Adipocyte (in vitro differentiated cells): ENCODE results near the gene ZBTB44.

Experiments
- DNase-seq: peaks from one replicate; pipeline ENCODE4 v3.0.0-alpha.2; 2015; ENCODE audit warnings: low read depth
- H3K27me3 ChIP-seq: replicated peaks from 2 replicates; pipeline ENCODE4 v1.7.0; 2013; ENCODE audit warnings: mild to moderate bottlenecking, low read length, moderate library complexity; ENCODE audit not compliant: control insufficient read depth, insufficient read depth
- H3K36me3 ChIP-seq: 2 replicates; pipeline ENCODE4 v1.7.0; 2013; ENCODE audit warnings: low read length, mild to moderate bottlenecking, moderate library complexity; ENCODE audit not compliant: control insufficient read depth, insufficient read depth, severe bottlenecking
- H3K4me1 ChIP-seq: 2 replicates; pipeline ENCODE4 v1.7.0; 2013; ENCODE audit warnings: mild to moderate bottlenecking, low read length, moderate library complexity; ENCODE audit not compliant: control insufficient read depth, insufficient read depth
- H3K4me3 ChIP-seq: 2 replicates; pipeline ENCODE4 v1.7.0; 2013; ENCODE audit warnings: mild to moderate bottlenecking, low read length, moderate library complexity
- H3K9ac ChIP-seq: 2 replicates; pipeline ENCODE4 v1.7.0; 2013; ENCODE audit warnings: mild to moderate bottlenecking, low read length, moderate library complexity
- H3K9me3 ChIP-seq: 2 replicates; pipeline ENCODE4 v1.7.0; 2013; ENCODE audit warnings: mild to moderate bottlenecking, low read length, moderate library complexity; ENCODE audit not compliant: control insufficient read depth

Gene ZBTB44

GRCh38 chr11:130179396-130180306, 135.1 kb downstream of the ZBTB44 start:
- Histone ChIP-seq H3K4me1 (peaks cover 18% of the 10 kb centered on the region), H3K36me3 (no peaks in the 10 kb centered on the region), H3K27me3 (peaks cover 9% of the 10 kb centered on the region), H3K9ac (no peak overlapping the region), H3K4me3 (no peak overlapping the region), H3K9me3 (peaks cover 5% of the 10 kb centered on the region)
- no peak for DNase-seq

GRCh38 chr11:130178441-130179339, 136.0 kb downstream of the ZBTB44 start:
- Histone ChIP-seq H3K4me1 (peaks cover 18% of the 10 kb centered on the region), H3K36me3 (no peaks in the 10 kb centered on the region), H3K27me3 (peaks cover 9% of the 10 kb centered on the region), H3K9me3 (peaks cover 6% of the 10 kb centered on the region), H3K9ac (no peak overlapping the region), H3K4me3 (no peak overlapping the region)
- no peak for DNase-seq

- peaks cover 9% of the 10 kb centered on the region for H3K27me3 ChIP-seq
- peaks cover 6% of the 10 kb centered on the region for H3K9me3 ChIP-seq
- no peak overlapping the region for H3K4me3 ChIP-seq
- H3K9ac ChIP-seq: no peak overlapping the region
- no peaks in the 10 kb centered on the region for H3K36me3 ChIP-seq
- DNase-seq: no peak
- H3K4me1 ChIP-seq: peaks cover 18% of the 10 kb centered on the region
These were observed 136.9 kb downstream of the ZBTB44 start for GRCh38 chr11:130177782-130178181.
